Lower leg skin (tissue), 4 donors: ENCODE measurements around the gene GABBR2. TPM values are rescaled to one million over a fixed set of nuclear protein-coding genes. Genes with fewer than 3 reads are reported as not detected.
"Not testable (repeated sequence)": the region's sequence is repeated elsewhere in the genome, so short reads cannot be mapped to it uniquely, and the experiment has no call there.

Experiments used
- DNase-seq, 2 donors: peaks; one replicate each; pipeline ENCODE4 v3.0.0-alpha.2; 2019; ENCODE audit warnings: low spot score in 2 of 2
- H3K4me3 ChIP-seq: fragments of 200-600 bp; sonication (generic); 2 replicates; pipeline ENCODE4 v1.5.1; 2017; ENCODE audit warnings: mild to moderate bottlenecking, low read depth; ENCODE audit not compliant: poor library complexity, severe bottlenecking
- CTCF ChIP-seq, 3 donors: fragments of 450-650 bp; IDR thresholded peaks; one replicate each; pipeline ENCODE4 v1.5.1; 2016; ENCODE audit warnings: antibody characterized with exemption in 3 of 3, mild to moderate bottlenecking in 3 of 3, moderate library complexity in 2 of 3
- POLR2A ChIP-seq, 2 donors: fragments of 450-650 bp; IDR thresholded peaks; one replicate each; pipeline ENCODE4 v1.6.1; 2016 to 2017; ENCODE audit warnings: antibody characterized with exemption in 2 of 2, mild to moderate bottlenecking in 1 of 2, moderate library complexity in 1 of 2
- WGBS, 2 donors: methylation state at CpG; one replicate each; pipeline ENCODE4 v1.1.5; 2018; 5-methylcytosine and 5-hydroxymethylcytosine counted together
- intact Hi-C: fragments of 100-400 bp; cut with DNase I; formaldehyde crosslinking; loops from one replicate; pipeline ENCODE4 v1.15.0; 2023; ENCODE audit warnings: low total_unique reads
- total RNA-seq, 4 donors: library from RNA; depleted of rRNA; stranded (reverse); fragments of >200 nt; gene quantifications; one replicate each; pipeline ENCODE4 v1.1.0, GENCODE V29; 2016

The GABBR2 gene
- total RNA-seq, 4 donors from 2014 or later = 0.23 to 4.2 TPM; not detected in 2

DNA sequence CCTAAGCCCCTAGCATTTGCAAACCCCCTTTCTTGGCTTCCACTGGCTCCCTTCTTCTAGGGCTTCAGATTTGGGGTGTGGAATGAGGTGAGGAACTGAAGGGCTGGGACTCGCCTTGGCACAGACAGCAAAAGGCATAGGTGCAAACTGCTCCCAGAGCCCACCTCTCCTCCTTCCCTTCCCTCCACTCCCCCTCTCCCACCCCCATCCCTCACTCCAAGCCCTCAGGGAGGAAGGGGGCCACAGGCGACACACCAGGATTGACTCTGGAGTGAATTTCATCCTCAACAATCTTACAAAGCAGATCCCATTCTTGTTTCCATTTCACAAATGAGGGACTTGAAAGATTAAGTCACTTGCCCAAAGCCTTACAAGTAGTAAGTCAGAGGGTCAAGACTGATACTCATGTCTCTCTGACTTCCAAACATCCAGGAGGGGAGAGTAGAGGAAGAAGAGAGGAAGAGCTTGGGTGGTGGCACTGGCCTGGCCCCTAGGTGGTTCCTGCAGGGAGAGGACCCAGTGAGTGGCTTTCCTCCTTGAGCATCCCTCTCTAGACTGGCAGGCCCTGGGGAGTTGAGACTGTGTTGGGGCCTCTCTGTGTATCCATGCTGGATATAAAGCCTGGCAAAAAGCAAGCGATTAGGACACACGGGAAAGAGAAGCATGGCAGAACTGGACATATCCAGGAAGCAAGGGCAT is 193.1 kb downstream of the GABBR2 start:
- no peak for DNase-seq
- TF ChIP-seq POLR2A (IDR thresholded peaks at IDR 0.05) (no peak), CTCF (IDR thresholded peaks at IDR 0.05) (no peak)
- intact Hi-C loops = no loop called here
- no peak overlapping the region for H3K4me3 ChIP-seq
- 77 to 84% methylated on average over 4 of the region's 4 CpGs for WGBS, 2 donors

GRCh38 chr9:98514841-98515240 is 193.9 kb downstream of the GABBR2 start:
- TF ChIP-seq POLR2A (IDR thresholded peaks at IDR 0.05) (no peak), CTCF (IDR thresholded peaks at IDR 0.05) (no peak)
- intact Hi-C loops = no loop called here
- 76 to 84% methylated on average over 6 of the region's 6 CpGs for WGBS, 2 donors
- no peak overlapping the region for H3K4me3 ChIP-seq
- no peak for DNase-seq

GRCh38 chr9:98508217-98508919 is 200.4 kb downstream of the GABBR2 start:
- DNase-seq, intact Hi-C loops, H3K4me3 ChIP-seq: not testable (repeated sequence)
- 89 to 90% methylated on average over 25 of the region's 25 CpGs for WGBS, 2 donors

GRCh38 chr9:98506422-98507054 is 202.2 kb downstream of the GABBR2 start:
- DNase-seq = peak in 1 of 2 donors; percentile 74

GRCh38 chr9:98504298-98505282 is 204.1 kb downstream of the GABBR2 start:
- no peak overlapping the region for H3K4me3 ChIP-seq
- 48 to 63% methylated on average over 9 of the region's 9 CpGs for WGBS, 2 donors
- intact Hi-C loops = no loop called here
- no peak for DNase-seq
- no peak for TF ChIP-seq CTCF (IDR thresholded peaks at IDR 0.05)

More at GRCh38 chr9:98506422-98507054, 202.2 kb downstream of the GABBR2 start:
- intact Hi-C loops = no loop called here
- 93 to 94% methylated on average over 6 of the region's 6 CpGs for WGBS, 2 donors
- TF ChIP-seq CTCF (IDR thresholded peaks at IDR 0.05) (no peak), POLR2A (IDR thresholded peaks at IDR 0.05) (no peak)
- no peak overlapping the region for H3K4me3 ChIP-seq
